Fibroblast of mammary gland (primary cell): ENCODE data around the gene ADAM19.

Experiments used
- DNase-seq: peaks from one replicate; pipeline ENCODE4 v3.0.0-alpha.2; 2010; ENCODE audit warnings: low read depth
- H3K4me3 ChIP-seq: 2 replicates; pipeline ENCODE4 v1.5.1; 2011; ENCODE audit warnings: low read depth, mild to moderate bottlenecking, low read length, moderate library complexity; ENCODE audit not compliant: control insufficient read depth
- CTCF ChIP-seq: conservative IDR thresholded peaks from 2 replicates; pipeline ENCODE4 v1.5.1; 2011; ENCODE audit warnings: low read depth, low read length, inconsistent platforms; ENCODE audit not compliant: control insufficient read depth, insufficient read depth

The ADAM19 gene

GRCh38 chr5:157518963-157519362 is 56.6 kb downstream of the ADAM19 start:
- no peak overlapping the region for H3K4me3 ChIP-seq
- TF ChIP-seq CTCF: no peak
- DNase-seq: no peak

- peak; percentile 97 for DNase-seq
- H3K4me3 ChIP-seq: no peak overlapping the region
- no peak for TF ChIP-seq CTCF
These were observed 58.8 kb downstream of the ADAM19 start for GRCh38 chr5:157516626-157517325.

GRCh38 chr5:157516006-157516405 is 59.6 kb downstream of the ADAM19 start:
- TF ChIP-seq CTCF: no peak
- H3K4me3 ChIP-seq: no peak overlapping the region
- peak; percentile 94 for DNase-seq

GRCh38 chr5:157514974-157515373 is 60.6 kb downstream of the ADAM19 start:
- DNase-seq: no peak
- TF ChIP-seq CTCF: no peak
- H3K4me3 ChIP-seq: no peak overlapping the region

- DNase-seq: no peak
- no peak for TF ChIP-seq CTCF
These were observed 62.4 kb downstream of the ADAM19 start for GRCh38 chr5:157513182-157513581.

GRCh38 chr5:157511651-157512644 is 63.6 kb downstream of the ADAM19 start:
- H3K4me3 ChIP-seq: no peak overlapping the region
- TF ChIP-seq CTCF: no peak
- peak; percentile 98 for DNase-seq

More at GRCh38 chr5:157513182-157513581, 62.4 kb downstream of the ADAM19 start:
- no peak overlapping the region for H3K4me3 ChIP-seq
